GM18505 (cell line): Measurements from ENCODE around the gene XXYLT1.

Experiments used
- ATAC-seq: cut with Tn5 transposase; IDR thresholded peaks from one replicate; pipeline ENCODE4 v1.9.1; 2021; ENCODE audit not compliant: unreplicated experiment
- POLR2A ChIP-seq: IDR thresholded peaks from 4 replicates; pipeline ENCODE4 v1.6.1; 2011; ENCODE audit warnings: borderline replicate concordance; ENCODE audit not compliant: insufficient read depth, insufficient read length; ENCODE audit errors: extremely low read depth

XXYLT1 gene

DNA sequence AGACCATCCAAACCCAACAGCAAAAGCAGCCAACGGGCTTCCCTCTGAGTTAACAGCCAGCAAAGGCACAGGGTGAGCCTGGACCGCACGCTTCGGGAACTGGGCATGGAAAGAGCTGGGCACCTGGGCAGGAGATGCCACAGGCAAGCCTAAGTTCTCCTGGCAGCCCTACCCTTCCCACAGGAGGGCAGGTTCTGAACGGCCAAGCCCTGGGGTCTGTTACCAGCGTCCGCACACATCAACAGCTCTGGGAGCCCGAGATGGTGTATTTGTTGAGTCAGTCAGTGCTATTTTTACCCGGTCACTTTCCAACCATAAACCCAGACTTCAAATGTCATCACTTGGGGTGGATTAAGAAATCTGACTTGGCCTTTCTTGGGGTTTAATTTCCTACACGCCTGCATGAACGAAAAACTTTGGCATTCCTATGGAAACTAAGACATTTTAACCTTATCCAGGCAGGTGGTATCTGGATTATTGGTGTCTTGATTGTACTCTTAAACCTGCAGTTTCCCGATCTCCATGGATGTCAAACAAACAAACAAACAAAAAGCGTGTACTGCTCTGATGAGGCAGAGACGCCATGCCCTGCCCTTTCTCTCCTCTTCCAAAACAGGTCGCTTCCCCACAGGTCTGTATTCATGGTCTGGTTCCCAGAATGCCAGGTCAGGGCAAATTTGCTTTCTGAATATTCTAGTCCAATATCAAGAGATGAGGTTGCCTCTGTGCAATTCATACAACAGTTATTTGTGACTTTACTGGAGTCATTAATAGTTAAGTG, 99.7 kb downstream of the XXYLT1 start:
- no peak for ATAC-seq
- TF ChIP-seq POLR2A, result no peak

DNA sequence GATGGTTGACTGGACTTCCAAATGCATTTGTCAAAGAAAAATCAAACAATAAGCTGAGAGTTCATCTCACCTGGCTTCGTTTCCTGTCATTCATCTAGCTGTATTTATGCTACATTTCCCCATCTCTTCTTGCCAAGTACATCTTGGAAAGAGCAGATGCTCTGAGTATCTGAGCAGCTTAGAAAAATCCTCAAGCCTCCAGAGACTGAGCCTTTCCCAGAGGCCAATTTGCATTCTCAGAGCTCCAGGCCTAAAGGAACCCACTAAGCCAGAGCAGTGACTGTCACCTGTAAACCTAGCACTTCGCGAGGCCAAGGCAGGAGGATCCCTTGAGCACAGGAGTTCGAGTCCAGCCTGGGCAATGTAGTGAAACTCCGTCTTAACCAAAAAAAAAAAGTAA, 100.5 kb downstream of the XXYLT1 start:
- ATAC-seq, result no peak
- no peak for TF ChIP-seq POLR2A

- no peak for TF ChIP-seq POLR2A
- ATAC-seq, result no peak
These were observed 101.8 kb downstream of the XXYLT1 start for GRCh38 chr3:195169011-195169649.

DNA sequence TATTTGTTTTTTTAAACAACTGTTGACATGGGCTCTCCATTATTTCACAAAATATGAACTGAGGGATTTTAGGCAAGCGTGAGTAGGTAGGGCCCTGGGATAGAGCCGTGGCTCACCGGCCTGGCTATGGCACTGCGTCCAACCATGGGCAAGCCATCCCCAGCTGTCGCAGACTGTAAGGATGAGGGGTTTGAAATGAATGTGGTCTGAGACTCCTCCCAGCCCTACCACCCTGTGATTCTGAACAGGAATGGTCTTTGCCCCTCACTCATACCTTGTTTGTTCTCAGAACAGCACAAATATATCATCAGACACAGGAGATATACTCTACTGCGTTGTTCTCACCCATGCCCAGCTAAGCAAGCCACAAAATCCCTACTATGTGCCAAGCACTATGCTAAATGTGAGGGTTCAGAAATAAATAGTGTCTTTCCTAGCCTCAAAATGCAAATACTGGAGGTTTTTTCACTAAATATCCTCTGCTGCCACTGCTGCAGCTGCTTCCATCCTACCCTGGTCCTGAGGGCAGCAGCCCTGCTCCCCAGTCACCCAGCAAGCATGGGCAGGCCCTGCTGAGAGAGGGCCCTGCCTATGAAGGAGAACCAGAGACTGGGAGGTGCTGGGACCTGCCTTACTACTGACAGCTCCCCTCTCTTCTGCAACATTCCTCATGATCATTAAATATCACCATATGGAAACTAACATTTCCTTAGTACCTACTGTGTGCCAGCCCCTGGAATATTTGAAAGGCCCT, 102.8 kb downstream of the XXYLT1 start:
- TF ChIP-seq POLR2A, result no peak
- no peak for ATAC-seq

- ATAC-seq, result no peak
- no peak for TF ChIP-seq POLR2A
These were observed 105.2 kb downstream of the XXYLT1 start for GRCh38 chr3:195165790-195166189.

GRCh38 chr3:195165265-195165609, 105.7 kb downstream of the XXYLT1 start:
- TF ChIP-seq POLR2A, result no peak
- ATAC-seq, result no peak

GRCh38 chr3:195164573-195165264, 106.2 kb downstream of the XXYLT1 start:
- TF ChIP-seq POLR2A, result no peak
- ATAC-seq, result no peak

DNA sequence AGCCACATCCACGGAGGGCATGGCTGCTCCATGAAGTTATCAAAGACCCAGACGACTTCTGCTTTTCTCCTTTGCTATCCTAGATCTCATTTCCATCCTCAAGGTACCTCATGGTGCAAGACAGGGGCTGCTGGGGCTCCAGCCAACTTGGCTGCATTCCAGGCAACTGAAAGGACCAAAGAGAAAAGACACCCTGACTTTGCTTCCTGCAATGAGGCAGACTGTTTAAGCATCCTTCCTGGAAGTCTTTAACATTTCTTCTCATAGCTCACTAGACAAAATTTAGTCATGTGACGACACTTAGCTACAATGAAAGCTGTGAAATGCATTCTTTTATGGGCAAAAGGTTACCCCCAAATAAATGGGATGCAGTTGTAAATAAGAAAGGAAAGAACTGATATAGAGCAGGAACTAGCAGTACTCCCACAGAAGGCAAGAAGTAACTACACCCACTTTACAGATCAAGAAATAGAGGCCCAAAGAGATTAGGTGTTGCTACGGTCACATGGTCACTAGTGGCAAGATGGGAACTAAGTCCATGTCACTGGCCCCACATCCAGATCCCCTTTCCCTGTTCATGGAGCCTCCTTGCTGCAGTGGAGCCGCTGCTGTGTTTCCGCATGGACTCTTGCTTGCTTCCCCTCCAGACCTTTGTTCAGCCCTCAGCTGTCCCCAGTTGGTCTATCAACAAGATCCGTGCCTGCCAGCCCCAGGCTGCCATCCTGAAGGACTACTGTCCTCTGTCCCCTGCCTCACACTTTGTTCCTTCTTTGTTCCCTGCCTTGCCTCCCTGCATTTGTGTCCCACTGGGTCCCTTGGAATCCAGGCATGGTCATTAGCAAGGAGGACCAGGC, 107.0 kb downstream of the XXYLT1 start:
- TF ChIP-seq POLR2A, result no peak
- ATAC-seq, result no peak

DNA sequence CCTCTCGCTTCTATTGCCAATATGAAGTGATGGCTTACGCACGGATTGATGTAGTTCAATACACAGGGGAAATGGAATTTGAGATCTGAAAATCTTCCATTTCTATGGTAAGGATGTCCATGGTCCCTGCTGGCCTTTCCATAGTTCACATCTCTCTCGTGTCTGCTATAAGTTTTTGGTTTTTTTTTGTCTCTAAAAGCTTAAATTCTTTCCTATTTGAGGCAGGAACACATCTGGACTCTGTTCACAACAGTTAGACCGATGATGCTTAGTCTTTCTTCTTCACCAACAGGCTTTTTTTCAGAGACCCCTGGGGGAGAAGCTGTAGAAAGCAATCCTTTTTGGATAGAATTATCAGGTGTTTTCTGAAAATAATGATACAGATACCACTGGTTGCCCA, 108.1 kb downstream of the XXYLT1 start:
- TF ChIP-seq POLR2A, result no peak

GRCh38 chr3:195162033-195162669, 108.8 kb downstream of the XXYLT1 start:
- peak; percentile 51 for ATAC-seq
- TF ChIP-seq POLR2A, result no peak

More for the DNA sequence above, 108.1 kb downstream of the XXYLT1 start:
- ATAC-seq, result no peak

- no peak for ATAC-seq
- TF ChIP-seq POLR2A, result no peak
These were observed 110.0 kb downstream of the XXYLT1 start for GRCh38 chr3:195160908-195161434.

GRCh38 chr3:195160257-195160898, 110.6 kb downstream of the XXYLT1 start:
- TF ChIP-seq POLR2A, result no peak
- no peak for ATAC-seq

- ATAC-seq, result no peak
- no peak for TF ChIP-seq POLR2A
These were observed 111.2 kb downstream of the XXYLT1 start for GRCh38 chr3:195159814-195160165.
